H1 (cell line): ENCODE measurements around the gene PLXNB1. TPM values are rescaled to one million over a fixed set of nuclear protein-coding genes. Genes with fewer than 3 reads are reported as not detected.

ENCODE experiments used
- BCL11A ChIP-seq, 2 experiments: IDR thresholded peaks; one replicate each; pipeline ENCODE4 v1.6.1; 2011; ENCODE audit warnings: low read depth in 2 of 2, low read length in 2 of 2, mild to moderate bottlenecking in 2 of 2
- CBX5 ChIP-seq: fragments of 300-800, 300-1000 bp; sonication (generic); IDR thresholded peaks from 2 replicates; pipeline ENCODE4 v1.7.1; 2016; ENCODE audit warnings: antibody characterized with exemption, low read length, low read depth
- CREB1 ChIP-seq: IDR thresholded peaks from 2 replicates; pipeline ENCODE4 v1.6.1; 2012; ENCODE audit warnings: inconsistent platforms
- JUND ChIP-seq: IDR thresholded peaks from 2 replicates; pipeline ENCODE4 v1.6.1; 2011; ENCODE audit warnings: mild to moderate bottlenecking, improper control_type of control experiment, low read length
- KDM1A ChIP-seq: fragments of 200-600, 300-600 bp; sonication (generic); IDR thresholded peaks from 2 replicates; pipeline ENCODE4 v1.7.1; 2016; ENCODE audit warnings: mild to moderate bottlenecking, low read length, borderline replicate concordance
- RFX5 ChIP-seq: IDR thresholded peaks from 2 replicates; pipeline ENCODE4 v1.6.1; 2011; ENCODE audit warnings: low read depth, low read length, improper control_type of control experiment, borderline replicate concordance
- SAP30 ChIP-seq: fragments of 300-600 bp; sonication (generic); IDR thresholded peaks from 2 replicates; pipeline ENCODE4 v1.7.1; 2012; ENCODE audit warnings: low read length, moderate library complexity, mild to moderate bottlenecking, inconsistent platforms; ENCODE audit not compliant: insufficient read depth, insufficient replicate concordance
- SRF ChIP-seq: IDR thresholded peaks from 2 replicates; pipeline ENCODE4 v1.6.1; 2011; ENCODE audit warnings: mild to moderate bottlenecking, low read depth, low read length, moderate library complexity
- YY1 ChIP-seq: IDR thresholded peaks from 2 replicates; pipeline ENCODE4 v1.6.1; 2011; ENCODE audit warnings: low read depth, mild to moderate bottlenecking, low read length
- polyA plus RNA-seq, 7 experiments: library from polyadenylated mRNA; depleted of rRNA in 3 of 7; stranded (reverse) in 5 of 7; unstranded in 2 of 7; fragments of >200 nt in 5 of 7; fragments of 200-250 nt in 2 of 7; gene quantifications; 1 replicate in 5 of 7; 2 replicates in 1 of 7; 4 replicates in 1 of 7; pipeline versions ENCODE4 v1.2.1 to v1.2.3, GENCODE V29; 2011 to 2013; ENCODE audit warnings: missing spikeins in 2 of 7, mixed read lengths in 2 of 7
- total RNA-seq: library from RNA; stranded (reverse); fragmentation: NEBNext Ultra II Directional; extraction: Animal tissue kit (Norgen Biotek cat#: 25700); gene quantifications from 2 replicates; pipeline ENCODE4 v1.2.1, GENCODE V29; 2021
- TF ChIP-seq, protein P1 (sequence below): IDR thresholded peaks from 2 replicates; pipeline ENCODE4 v1.6.1; 2012; ENCODE audit warnings: inconsistent platforms
- TF ChIP-seq, protein P2 (sequence below): IDR thresholded peaks from 2 replicates; pipeline ENCODE4 v1.6.1; 2012; ENCODE audit warnings: inconsistent platforms

Gene PLXNB1
- total and polyA plus RNA-seq, 2 of the 8 experiments (the other 6 are each of a cell fraction or from before 2014, with no cell fraction given): 109 to 114 TPM

DNA sequence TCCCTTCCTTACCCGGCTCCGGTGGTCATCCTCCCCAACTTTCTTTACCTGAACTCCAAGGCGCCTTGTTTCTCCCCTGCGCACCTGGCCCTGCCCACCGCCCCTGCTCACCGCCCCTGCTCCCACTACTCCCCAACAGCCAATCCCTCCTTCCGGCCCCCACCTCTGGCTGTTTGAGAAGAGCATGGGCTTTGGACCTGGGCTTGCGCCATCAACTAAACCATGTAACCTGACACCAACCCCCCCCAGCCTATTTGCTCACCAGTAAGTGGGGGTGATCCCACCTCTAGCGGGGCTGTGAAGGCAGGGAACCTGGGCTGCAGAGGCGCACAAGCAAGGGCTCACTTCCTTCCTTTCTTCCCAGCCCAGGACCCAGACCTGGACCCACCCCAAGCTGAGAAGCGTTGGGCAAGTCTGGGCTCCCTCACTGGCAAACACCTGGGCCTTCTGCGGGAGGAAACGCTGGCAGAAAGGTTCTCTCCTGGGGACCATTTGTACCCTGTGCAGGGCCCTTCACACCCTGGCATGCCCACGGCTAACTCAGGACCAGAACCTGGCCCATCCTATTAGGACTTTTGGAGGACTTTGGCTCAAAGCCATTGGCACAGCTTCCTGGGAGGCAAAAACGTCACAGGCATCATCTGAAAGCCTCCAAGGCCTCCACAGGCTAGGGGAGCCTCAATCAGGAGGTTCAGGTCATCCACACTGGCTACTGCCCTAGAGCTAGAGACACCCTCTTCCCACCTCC lies at the start of gene PLXNB1 (continued):
- TF ChIP-seq RFX5: no peak
- TF ChIP-seq, protein P1, sequence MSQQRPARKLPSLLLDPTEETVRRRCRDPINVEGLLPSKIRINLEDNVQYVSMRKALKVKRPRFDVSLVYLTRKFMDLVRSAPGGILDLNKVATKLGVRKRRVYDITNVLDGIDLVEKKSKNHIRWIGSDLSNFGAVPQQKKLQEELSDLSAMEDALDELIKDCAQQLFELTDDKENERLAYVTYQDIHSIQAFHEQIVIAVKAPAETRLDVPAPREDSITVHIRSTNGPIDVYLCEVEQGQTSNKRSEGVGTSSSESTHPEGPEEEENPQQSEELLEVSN: no peak
- no peak for TF ChIP-seq KDM1A
- TF ChIP-seq CREB1: peak; percentile 56; the same call in 1 of the 2 replicates
- TF ChIP-seq, protein P2, sequence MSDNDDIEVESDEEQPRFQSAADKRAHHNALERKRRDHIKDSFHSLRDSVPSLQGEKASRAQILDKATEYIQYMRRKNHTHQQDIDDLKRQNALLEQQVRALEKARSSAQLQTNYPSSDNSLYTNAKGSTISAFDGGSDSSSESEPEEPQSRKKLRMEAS: peak; percentile 52; the same call in 1 of the 2 replicates
- no peak for TF ChIP-seq YY1
- TF ChIP-seq BCL11A (IDR thresholded peaks at IDR 0.05; ENCODE audit: low read depth in 2 of 2, low read length in 2 of 2): no peak
- peak; percentile 74 for TF ChIP-seq SAP30
- no peak for TF ChIP-seq SRF
- TF ChIP-seq CBX5: no peak
- peak; percentile 7; the same call in 1 of the 2 replicates for TF ChIP-seq JUND
